CD4-positive, CD25-positive, alpha-beta regulatory T cell (primary cell): Measurements from ENCODE around the gene TANGO6. TPM values are rescaled to one million over a fixed set of nuclear protein-coding genes. Genes with fewer than 3 reads are reported as not detected.
A peak's percentile ranks its signal among the peaks of the same experiment; 100 is the strongest.
"Not testable (repeated sequence)": the region's sequence is repeated elsewhere in the genome, so short reads cannot be mapped to it uniquely, and the experiment has no call there.

ENCODE experiments used
- ATAC-seq, 2 donors: fragments of 150-1000 bp; cut with Tn5 transposase; one replicate each; pipeline ENCODE4 v1.10.0; 2021; ENCODE audit warnings: low read depth in 2 of 2, moderate number of reproducible peaks in 2 of 2, moderate library complexity in 1 of 2
- DNase-seq, 3 donors: peaks; one replicate each; pipeline versions ENCODE4 v3.0.0 to v3.0.0-alpha.2; 2012 to 2022; ENCODE audit warnings: mixed read lengths in 1 of 3
- H3K27ac ChIP-seq: one replicate; pipeline ENCODE4 v1.7.0; 2013; ENCODE audit warnings: mild to moderate bottlenecking, low read length; ENCODE audit not compliant: insufficient read depth, poor library complexity, severe bottlenecking
- H3K27me3 ChIP-seq: one replicate; pipeline ENCODE4 v1.7.0; 2013; ENCODE audit warnings: low read length; ENCODE audit not compliant: control insufficient read depth, insufficient read depth
- H3K36me3 ChIP-seq: one replicate; pipeline ENCODE4 v1.7.0; 2013; ENCODE audit warnings: mild to moderate bottlenecking, low read length, moderate library complexity; ENCODE audit not compliant: control insufficient read depth, insufficient read depth
- H3K4me1 ChIP-seq: 2 replicates; pipeline ENCODE4 v1.7.0; 2013; ENCODE audit warnings: mild to moderate bottlenecking, low read length; ENCODE audit not compliant: insufficient read depth, control insufficient read depth, poor library complexity, severe bottlenecking
- H3K4me3 ChIP-seq: one replicate; pipeline ENCODE4 v1.7.0; 2013; ENCODE audit warnings: low read depth, mild to moderate bottlenecking, low read length, moderate library complexity
- H3K9me3 ChIP-seq, 2 experiments: 1 replicate in 1 of 2; 2 replicates in 1 of 2; pipeline ENCODE4 v1.7.0; 2013; ENCODE audit warnings: low read length in 2 of 2, mild to moderate bottlenecking in 1 of 2, moderate library complexity in 1 of 2; ENCODE audit not compliant: control insufficient read depth in 2 of 2
- H3K27ac Mint-ChIP-seq, 3 donors: one replicate each; pipeline ENCODE4 v1.8.0; 2020 to 2022; ENCODE audit warnings: mild to moderate bottlenecking in 3 of 3, mixed read lengths in 3 of 3, moderate library complexity in 2 of 3
- H3K27me3 Mint-ChIP-seq: one replicate; pipeline ENCODE4 v1.8.0; 2022; ENCODE audit warnings: mild to moderate bottlenecking, mixed read lengths
- H3K36me3 Mint-ChIP-seq: one replicate; pipeline ENCODE4 v1.8.0; 2020; ENCODE audit warnings: mixed read lengths
- H3K4me1 Mint-ChIP-seq, 4 donors: one replicate each; pipeline ENCODE4 v1.8.0; 2020 to 2022; ENCODE audit warnings: mixed read lengths in 4 of 4, mild to moderate bottlenecking in 1 of 4
- H3K4me3 Mint-ChIP-seq, 4 donors: one replicate each; pipeline ENCODE4 v1.8.0; 2020 to 2022; ENCODE audit warnings: mild to moderate bottlenecking in 4 of 4, mixed read lengths in 4 of 4, moderate library complexity in 3 of 4
- H3K9me3 Mint-ChIP-seq, 7 donors: one replicate each; pipeline ENCODE4 v1.8.0; 2020 to 2022; ENCODE audit warnings: mixed read lengths in 7 of 7, mild to moderate bottlenecking in 3 of 7, moderate library complexity in 2 of 7
- polyA plus RNA-seq, 4 donors: library from polyadenylated mRNA; unstranded; fragments of 300-500 nt; fragmentation: Illumina TruSeq; gene quantifications; one replicate each; pipeline ENCODE4 v1.2.3, GENCODE V29; 2021
- total RNA-seq: library from RNA; stranded (reverse); gene quantifications from one replicate; pipeline ENCODE4 v1.2.3, GENCODE V29; 2022

TANGO6 gene
- total and polyA plus RNA-seq, 5 donors from 2014 or later: 9.5 to 30.9 (median 12.2) TPM

DNA sequence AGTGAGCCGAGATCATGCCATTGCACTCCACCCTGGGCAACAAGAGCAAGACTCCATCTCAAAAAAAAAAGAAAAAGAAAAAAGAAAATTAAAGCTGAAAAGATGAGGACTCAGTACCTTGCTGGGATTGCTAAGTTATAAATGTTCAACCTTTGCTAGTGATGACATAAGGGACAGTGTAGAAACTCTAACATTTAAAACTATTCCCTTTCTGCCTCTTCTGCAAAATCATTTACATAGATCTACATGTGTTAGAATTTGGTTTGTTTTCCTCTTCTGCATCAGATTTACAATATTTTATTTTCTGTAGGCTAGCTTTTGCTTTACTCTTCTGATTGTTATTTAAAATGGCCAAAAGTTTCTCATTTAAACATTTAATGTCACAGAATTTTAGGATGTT, 212.6 kb downstream of the TANGO6 start:
- no peak for ATAC-seq
- no peak for DNase-seq
- Mint-ChIP-seq H3K27me3 (no peaks in the 10 kb centered on the region), H3K9me3 (no peaks in the 10 kb centered on the region), H3K36me3 (peaks cover 22% of the 10 kb centered on the region), H3K4me3 (no peak overlapping the region), H3K4me1 (peaks cover 0 to 5% (median 2%) of the 10 kb centered on the region in 4 donors), H3K27ac (peak overlapping the region in 1 of 3 donors; percentile 43)
- no peaks in the 10 kb centered on the region for H3K36me3 ChIP-seq
- no peaks in the 10 kb centered on the region for H3K27me3 ChIP-seq
- no peak overlapping the region for H3K4me3 ChIP-seq
- no peaks in the 10 kb centered on the region for H3K4me1 ChIP-seq
- no peaks in the 10 kb centered on the region for H3K9me3 ChIP-seq
- no peak overlapping the region for H3K27ac ChIP-seq

DNA sequence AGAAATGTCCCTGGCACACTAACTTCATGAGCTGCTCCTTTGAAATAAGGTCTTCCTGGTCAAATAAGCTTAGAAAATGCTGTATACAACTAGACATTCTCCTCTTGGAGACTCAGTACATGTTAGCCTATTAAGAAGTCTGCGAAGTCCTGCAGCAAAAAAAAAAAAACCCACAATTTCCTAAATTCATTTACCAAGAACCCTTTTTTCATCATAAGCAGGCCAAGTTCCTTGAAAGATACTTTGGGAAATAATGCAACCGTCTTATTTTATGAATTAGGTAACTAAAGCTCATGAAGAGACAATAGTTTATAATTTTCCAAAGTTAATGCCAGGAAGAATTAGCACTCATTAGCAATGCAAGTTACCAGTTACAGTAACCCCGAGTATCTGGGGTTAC, 213.1 kb downstream of the TANGO6 start:
- no peaks in the 10 kb centered on the region for H3K4me1 ChIP-seq
- Mint-ChIP-seq H3K27me3 (no peaks in the 10 kb centered on the region), H3K4me3 (no peak overlapping the region), H3K36me3 (peaks cover 22% of the 10 kb centered on the region), H3K4me1 (peaks cover 0 to 5% (median 2%) of the 10 kb centered on the region in 4 donors), H3K9me3 (no peaks in the 10 kb centered on the region), H3K27ac (no peak overlapping the region)
- H3K4me3 ChIP-seq: no peak overlapping the region
- no peaks in the 10 kb centered on the region for H3K27me3 ChIP-seq
- H3K9me3 ChIP-seq: no peaks in the 10 kb centered on the region
- no peak for DNase-seq
- ATAC-seq: no peak
- no peak overlapping the region for H3K27ac ChIP-seq
- no peaks in the 10 kb centered on the region for H3K36me3 ChIP-seq

GRCh38 chr16:69057400-69058378, 214.4 kb downstream of the TANGO6 start:
- no peak for DNase-seq
- no peaks in the 10 kb centered on the region for H3K9me3 ChIP-seq
- Mint-ChIP-seq H3K27me3 (no peaks in the 10 kb centered on the region), H3K36me3 (peaks cover 25% of the 10 kb centered on the region), H3K9me3 (no peaks in the 10 kb centered on the region), H3K4me1 (peaks cover 0 to 5% (median 2%) of the 10 kb centered on the region in 4 donors), H3K27ac (peak overlapping the region in 1 of 3 donors; percentile 16), H3K4me3 (no peak overlapping the region)
- H3K36me3 ChIP-seq: no peaks in the 10 kb centered on the region
- no peak for ATAC-seq
- no peak overlapping the region for H3K4me3 ChIP-seq
- H3K4me1 ChIP-seq: no peaks in the 10 kb centered on the region
- no peaks in the 10 kb centered on the region for H3K27me3 ChIP-seq
- no peak overlapping the region for H3K27ac ChIP-seq

- not testable (repeated sequence) for H3K27me3 ChIP-seq, H3K9me3 ChIP-seq, H3K9me3 Mint-ChIP-seq, H3K27ac ChIP-seq, H3K27me3 Mint-ChIP-seq, H3K4me1 ChIP-seq, H3K4me3 ChIP-seq, DNase-seq, H3K27ac Mint-ChIP-seq, H3K4me3 Mint-ChIP-seq, ATAC-seq, H3K36me3 ChIP-seq, H3K4me1 Mint-ChIP-seq
- H3K36me3 Mint-ChIP-seq: peaks cover 17% of the 10 kb centered on the region
Observed at GRCh38 chr16:69063491-69063890, 220.2 kb downstream of the TANGO6 start.

DNA sequence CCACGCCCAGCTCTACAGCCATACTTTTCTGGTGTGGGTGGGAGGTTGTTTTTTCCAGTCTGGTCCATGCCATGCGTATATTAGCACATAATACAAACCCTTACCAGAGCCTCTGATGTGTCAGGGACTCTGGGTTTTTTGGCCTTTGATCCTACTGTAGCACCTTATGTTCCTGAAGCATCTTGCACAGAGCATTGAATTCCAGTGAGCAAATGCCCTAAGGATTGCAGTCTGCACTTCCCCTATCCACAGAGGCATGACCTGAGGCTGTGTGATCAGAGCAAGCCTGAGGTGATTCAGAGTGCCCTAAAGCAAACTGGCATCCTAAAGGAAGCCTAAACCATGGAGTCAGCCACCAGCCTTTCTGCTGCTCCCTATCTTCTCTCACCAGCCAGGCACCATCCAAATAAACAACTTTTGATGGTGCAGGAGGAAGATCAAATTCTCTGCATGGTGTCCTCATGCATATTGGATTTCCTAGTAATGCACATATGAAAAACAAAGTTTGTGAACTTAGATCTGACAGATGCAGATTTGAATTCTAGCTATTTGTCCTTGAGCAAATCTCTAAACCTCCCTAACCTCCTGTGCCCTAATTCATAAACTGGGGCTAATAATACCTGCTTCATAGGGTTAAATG, 220.9 kb downstream of the TANGO6 start:
- no peaks in the 10 kb centered on the region for H3K27me3 ChIP-seq
- H3K9me3 ChIP-seq: no peaks in the 10 kb centered on the region
- H3K36me3 ChIP-seq: peaks cover 2% of the 10 kb centered on the region
- no peaks in the 10 kb centered on the region for H3K27me3 Mint-ChIP-seq
- no peak overlapping the region for H3K27ac ChIP-seq
- DNase-seq: no peak
- no peaks in the 10 kb centered on the region for H3K4me1 ChIP-seq
- H3K4me3 ChIP-seq: no peak overlapping the region
- H3K27ac Mint-ChIP-seq: no peak overlapping the region
- no peaks in the 10 kb centered on the region for H3K9me3 Mint-ChIP-seq
- ATAC-seq: no peak
- H3K4me1 Mint-ChIP-seq: no peaks in the 10 kb centered on the region
- no peak overlapping the region for H3K4me3 Mint-ChIP-seq
- H3K36me3 Mint-ChIP-seq: peaks cover 20% of the 10 kb centered on the region

DNA sequence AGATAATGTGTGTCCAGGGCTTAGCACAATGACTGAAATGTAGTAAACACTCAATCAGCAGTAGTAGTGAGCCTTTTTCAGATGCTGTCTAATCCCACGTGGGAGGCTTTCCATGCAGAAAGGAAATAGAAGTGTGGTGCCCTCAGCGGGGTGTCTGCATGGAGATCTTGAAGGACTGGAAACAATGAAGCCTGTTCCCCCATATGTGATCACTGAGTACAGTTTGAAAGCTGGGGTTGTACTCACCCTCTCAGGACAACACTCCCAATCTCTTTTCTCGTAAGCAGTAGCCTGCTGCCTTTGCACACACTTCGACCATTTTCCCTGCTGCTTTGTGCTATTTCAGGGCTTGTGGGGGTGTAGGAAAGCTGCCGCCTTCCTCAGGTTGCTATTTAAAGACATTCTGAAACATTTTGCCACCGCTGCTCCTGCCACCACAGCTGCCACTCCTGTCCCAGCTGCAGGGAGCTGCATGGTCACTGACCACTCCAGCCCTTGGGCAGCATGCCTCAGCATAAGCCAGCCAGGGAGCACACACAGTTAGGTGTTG, 221.5 kb downstream of the TANGO6 start:
- no peaks in the 10 kb centered on the region for H3K27me3 ChIP-seq
- DNase-seq (no peak), ATAC-seq (no peak)
- no peak overlapping the region for H3K4me3 ChIP-seq
- H3K36me3 ChIP-seq: peaks cover 2% of the 10 kb centered on the region
- H3K9me3 ChIP-seq: no peaks in the 10 kb centered on the region
- no peaks in the 10 kb centered on the region for H3K4me1 ChIP-seq
- Mint-ChIP-seq H3K4me1 (no peaks in the 10 kb centered on the region), H3K27me3 (no peaks in the 10 kb centered on the region), H3K9me3 (no peaks in the 10 kb centered on the region), H3K36me3 (peaks cover 21% of the 10 kb centered on the region), H3K27ac (no peak overlapping the region), H3K4me3 (no peak overlapping the region)
- no peak overlapping the region for H3K27ac ChIP-seq

DNA sequence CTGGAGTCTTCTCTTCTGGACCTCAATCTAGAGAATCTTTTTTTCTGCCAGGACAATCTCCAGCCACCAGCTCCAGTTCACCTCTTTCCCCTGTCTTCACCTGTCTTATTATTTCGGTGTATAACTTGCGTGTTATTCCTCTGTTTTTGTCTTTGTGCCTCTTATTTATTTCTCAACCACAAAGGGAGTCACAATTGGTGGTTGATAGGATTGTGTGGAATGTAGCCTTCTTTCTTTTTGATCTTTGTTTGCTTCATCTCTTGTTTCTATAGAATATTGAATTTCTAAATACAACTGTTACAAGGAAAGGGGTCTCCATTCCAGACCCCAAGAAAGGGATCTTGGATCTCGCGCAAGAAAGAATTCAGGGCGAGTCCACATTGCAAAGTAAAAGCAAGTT, 226.2 kb downstream of the TANGO6 start:
- H3K4me1 Mint-ChIP-seq: peaks cover 0 to 2% (median 0%) of the 10 kb centered on the region in 4 donors
- ATAC-seq (no peak), DNase-seq (no peak)
- H3K36me3 ChIP-seq: peaks cover 2% of the 10 kb centered on the region
- H3K9me3 ChIP-seq: no peaks in the 10 kb centered on the region
- no peaks in the 10 kb centered on the region for H3K4me1 ChIP-seq
- no peaks in the 10 kb centered on the region for H3K27me3 Mint-ChIP-seq
- no peak overlapping the region for H3K4me3 ChIP-seq
- H3K9me3 Mint-ChIP-seq: no peaks in the 10 kb centered on the region
- no peak overlapping the region for H3K4me3 Mint-ChIP-seq
- no peaks in the 10 kb centered on the region for H3K27me3 ChIP-seq
- peaks cover 11% of the 10 kb centered on the region for H3K36me3 Mint-ChIP-seq
- H3K27ac Mint-ChIP-seq: no peak overlapping the region
- no peak overlapping the region for H3K27ac ChIP-seq
